Neural progenitor cell (in vitro differentiated cells): Measurements from ENCODE around the gene KDM5C. TPM values are rescaled to one million over a fixed set of nuclear protein-coding genes. Genes with fewer than 3 reads are reported as not detected.

ENCODE experiments used
- DNase-seq: peaks from one replicate; pipeline ENCODE4 v3.0.0-alpha.2; 2016; ENCODE audit warnings: low spot score
- H2AFZ ChIP-seq: fragments of 200-600 bp; sonication (generic); replicated peaks from 2 replicates; pipeline ENCODE4 v1.6.1; 2016; ENCODE audit warnings: antibody characterized with exemption
- H3F3A ChIP-seq: fragments of 200-600 bp; sonication (generic); 2 replicates; pipeline ENCODE4 v1.6.1; 2016; ENCODE audit warnings: antibody characterized with exemption, low read depth
- H3K27ac ChIP-seq: fragments of 200-600 bp; sonication (generic); 2 replicates; pipeline ENCODE4 v1.5.1; 2016; ENCODE audit warnings: mild to moderate bottlenecking
- H3K27me3 ChIP-seq: fragments of 200-600 bp; sonication (generic); 2 replicates; pipeline ENCODE4 v1.6.1; 2016; ENCODE audit warnings: mild to moderate bottlenecking, moderate library complexity
- H3K36me3 ChIP-seq: fragments of 200-600 bp; sonication (generic); 2 replicates; pipeline ENCODE4 v1.5.1; 2016
- H3K4me1 ChIP-seq: fragments of 200-600 bp; sonication (generic); 2 replicates; pipeline ENCODE4 v1.6.1; 2016; ENCODE audit warnings: mixed run types
- H3K4me2 ChIP-seq: fragments of 200-600 bp; sonication (generic); 2 replicates; pipeline ENCODE4 v1.6.1; 2016
- H3K4me3 ChIP-seq: fragments of 200-600 bp; sonication (generic); 2 replicates; pipeline ENCODE4 v1.5.1; 2016
- H3K79me2 ChIP-seq: fragments of 200-600 bp; sonication (generic); 2 replicates; pipeline ENCODE4 v1.6.1; 2016; ENCODE audit warnings: low read depth
- H3K9ac ChIP-seq: fragments of 200-600 bp; sonication (generic); 2 replicates; pipeline ENCODE4 v1.6.1; 2016
- H3K9me3 ChIP-seq: fragments of 200-600 bp; sonication (generic); 2 replicates; pipeline ENCODE4 v1.5.1; 2016; ENCODE audit warnings: low read depth
- H4K20me1 ChIP-seq: fragments of 200-600 bp; sonication (generic); 2 replicates; pipeline ENCODE4 v1.6.1; 2016; ENCODE audit warnings: low read depth
- H3K27ac Mint-ChIP-seq: 3 replicates; pipeline ENCODE4 v1.8.0; 2021; ENCODE audit warnings: mixed read lengths
- H3K27me3 Mint-ChIP-seq: 2 replicates; pipeline ENCODE4 v1.8.0; 2022; ENCODE audit warnings: low read depth, mild to moderate bottlenecking, inconsistent platforms, moderate library complexity, mixed read lengths; ENCODE audit not compliant: insufficient read depth
- H3K36me3 Mint-ChIP-seq: 3 replicates; pipeline ENCODE4 v1.8.0; 2021; ENCODE audit warnings: mixed read lengths
- H3K4me1 Mint-ChIP-seq: 3 replicates; pipeline ENCODE4 v1.8.0; 2021; ENCODE audit warnings: mixed read lengths
- H3K4me3 Mint-ChIP-seq: 3 replicates; pipeline ENCODE4 v1.8.0; 2021; ENCODE audit warnings: mild to moderate bottlenecking, moderate library complexity, mixed read lengths
- H3K9me3 Mint-ChIP-seq: 3 replicates; pipeline ENCODE4 v1.8.0; 2020; ENCODE audit warnings: mixed read lengths
- EZH2 ChIP-seq: fragments of 200-600 bp; sonication (generic); IDR thresholded peaks from 2 replicates; pipeline ENCODE4 v1.6.1; 2017; ENCODE audit warnings: antibody characterized with exemption, mild to moderate bottlenecking, moderate library complexity
- EZH2phosphoT487 ChIP-seq: fragments of 200-600 bp; sonication (generic); IDR thresholded peaks from 2 replicates; pipeline ENCODE4 v1.6.1; 2017; ENCODE audit warnings: antibody characterized with exemption
- total RNA-seq: library from RNA; depleted of rRNA; stranded (reverse); fragments of >200 nt; gene quantifications from 2 replicates; pipeline ENCODE4 v1.2.3, GENCODE V29; 2015; ENCODE audit warnings: low replicate concordance
- TF ChIP-seq, protein P1 (sequence below): fragments of 200-600 bp; sonication (generic); IDR thresholded peaks from 2 replicates; pipeline ENCODE4 v1.5.1; 2017; ENCODE audit warnings: antibody characterized with exemption, mild to moderate bottlenecking

The KDM5C gene
- total RNA-seq, 1 donor from 2014 or later: 118 TPM

DNA sequence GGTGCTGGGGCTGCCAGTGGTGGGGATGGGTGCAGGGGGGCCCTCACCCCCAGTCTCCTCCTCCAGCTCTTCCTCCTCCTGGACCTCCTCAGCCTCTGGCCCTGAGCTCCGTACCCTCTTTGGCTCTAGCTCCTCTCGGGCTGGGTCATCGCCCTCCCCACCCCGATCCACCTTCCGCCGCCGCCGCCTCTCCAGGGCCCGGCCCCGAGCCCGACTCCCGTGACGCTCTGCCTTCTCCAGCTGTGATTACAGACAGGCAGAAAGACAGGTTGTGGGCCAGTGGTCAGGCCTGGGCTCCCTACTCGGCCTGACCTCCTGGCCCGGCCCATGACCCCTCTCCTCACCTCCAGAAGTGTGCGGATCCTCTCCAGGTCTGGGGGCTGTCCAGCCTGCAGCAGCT is 31.9 kb downstream of the KDM5C start:
- Histone ChIP-seq H3K79me2 (no peaks in the 10 kb centered on the region), H3K9ac (no peak overlapping the region), H3K9me3 (no peaks in the 10 kb centered on the region), H3K4me3 (no peak overlapping the region), H3F3A (peaks cover 9% of the 10 kb centered on the region), H3K36me3 (no peaks in the 10 kb centered on the region), H4K20me1 (peaks cover 4% of the 10 kb centered on the region), H3K27me3 (no peaks in the 10 kb centered on the region), H3K4me1 (no peaks in the 10 kb centered on the region), H3K4me2 (no peak overlapping the region), H3K27ac (no peak overlapping the region), H2AFZ (no peak overlapping the region)
- H3K27ac Mint-ChIP-seq: no peak overlapping the region
- no peaks in the 10 kb centered on the region for H3K9me3 Mint-ChIP-seq
- peaks cover 6% of the 10 kb centered on the region for H3K27me3 Mint-ChIP-seq
- no peaks in the 10 kb centered on the region for H3K4me1 Mint-ChIP-seq
- peaks cover 24% of the 10 kb centered on the region for H3K36me3 Mint-ChIP-seq
- H3K4me3 Mint-ChIP-seq: no peak overlapping the region
- no peak for TF ChIP-seq EZH2
- TF ChIP-seq, protein P1, sequence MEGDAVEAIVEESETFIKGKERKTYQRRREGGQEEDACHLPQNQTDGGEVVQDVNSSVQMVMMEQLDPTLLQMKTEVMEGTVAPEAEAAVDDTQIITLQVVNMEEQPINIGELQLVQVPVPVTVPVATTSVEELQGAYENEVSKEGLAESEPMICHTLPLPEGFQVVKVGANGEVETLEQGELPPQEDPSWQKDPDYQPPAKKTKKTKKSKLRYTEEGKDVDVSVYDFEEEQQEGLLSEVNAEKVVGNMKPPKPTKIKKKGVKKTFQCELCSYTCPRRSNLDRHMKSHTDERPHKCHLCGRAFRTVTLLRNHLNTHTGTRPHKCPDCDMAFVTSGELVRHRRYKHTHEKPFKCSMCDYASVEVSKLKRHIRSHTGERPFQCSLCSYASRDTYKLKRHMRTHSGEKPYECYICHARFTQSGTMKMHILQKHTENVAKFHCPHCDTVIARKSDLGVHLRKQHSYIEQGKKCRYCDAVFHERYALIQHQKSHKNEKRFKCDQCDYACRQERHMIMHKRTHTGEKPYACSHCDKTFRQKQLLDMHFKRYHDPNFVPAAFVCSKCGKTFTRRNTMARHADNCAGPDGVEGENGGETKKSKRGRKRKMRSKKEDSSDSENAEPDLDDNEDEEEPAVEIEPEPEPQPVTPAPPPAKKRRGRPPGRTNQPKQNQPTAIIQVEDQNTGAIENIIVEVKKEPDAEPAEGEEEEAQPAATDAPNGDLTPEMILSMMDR: no peak
- no peak for TF ChIP-seq EZH2phosphoT487
- DNase-seq: no peak

DNA sequence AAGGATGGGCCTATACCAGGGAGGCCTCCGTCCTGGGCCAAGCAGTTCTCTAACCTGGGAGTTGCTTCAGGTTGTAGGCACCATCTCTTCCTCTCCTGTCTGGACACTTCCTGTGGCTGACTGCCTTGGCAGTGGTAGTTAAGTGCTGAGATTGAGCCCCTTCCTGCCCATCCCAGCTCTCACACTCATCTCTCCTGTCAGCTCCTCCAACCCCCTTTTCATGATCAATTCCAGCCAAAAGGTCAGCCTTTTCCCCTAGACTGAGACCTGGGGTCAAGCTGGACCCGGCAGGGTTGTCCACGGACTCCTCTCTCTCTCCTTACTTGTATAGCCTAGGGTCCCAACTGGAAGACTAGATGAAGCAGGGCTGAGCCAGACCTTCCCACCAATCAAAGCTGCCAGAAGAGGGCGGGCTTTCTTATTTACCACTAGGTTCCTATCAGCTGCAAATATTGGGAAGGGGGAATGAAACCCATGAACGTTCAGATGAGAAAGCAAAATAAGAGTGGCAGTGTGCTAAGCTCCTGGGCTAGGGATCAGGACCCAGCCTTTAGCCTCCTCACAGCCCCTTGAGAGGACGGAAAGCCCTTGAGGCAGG is 34.5 kb downstream of the KDM5C start:
- Histone ChIP-seq H3K27ac (no peak overlapping the region), H3K36me3 (no peaks in the 10 kb centered on the region), H3F3A (peaks cover 9% of the 10 kb centered on the region), H4K20me1 (peaks cover 4% of the 10 kb centered on the region), H3K9me3 (no peaks in the 10 kb centered on the region), H3K4me3 (no peak overlapping the region), H3K9ac (no peak overlapping the region), H3K79me2 (no peaks in the 10 kb centered on the region), H3K4me1 (no peaks in the 10 kb centered on the region), H2AFZ (no peak overlapping the region), H3K4me2 (no peak overlapping the region), H3K27me3 (no peaks in the 10 kb centered on the region)
- peak; percentile 39 for DNase-seq
- Mint-ChIP-seq H3K27me3 (peaks cover 3% of the 10 kb centered on the region), H3K4me3 (no peak overlapping the region), H3K9me3 (no peaks in the 10 kb centered on the region), H3K27ac (peak overlapping the region; percentile 91), H3K36me3 (peaks cover 11% of the 10 kb centered on the region), H3K4me1 (no peaks in the 10 kb centered on the region)
- no peak for TF ChIP-seq EZH2phosphoT487
- TF ChIP-seq, protein P1: peak; percentile 49

DNA sequence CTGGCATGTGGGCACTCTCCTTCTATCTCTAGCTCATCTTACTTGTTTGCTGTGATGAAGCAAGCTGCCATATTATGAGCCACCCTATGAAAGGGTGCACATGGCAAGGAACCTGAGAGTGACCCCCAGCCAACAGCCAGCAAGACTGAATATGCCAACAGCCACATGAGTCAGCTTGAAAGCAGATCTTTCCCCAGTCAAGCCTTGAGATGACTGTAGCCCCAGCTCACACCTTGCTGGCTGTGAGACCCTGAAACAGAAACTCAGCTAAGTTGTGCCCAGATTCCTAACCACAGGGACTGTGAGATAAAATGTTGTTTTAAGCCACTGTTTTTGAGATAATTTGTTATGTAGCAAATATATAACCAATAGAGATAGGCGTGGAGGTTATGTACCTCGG is 36.2 kb downstream of the KDM5C start:
- no peak overlapping the region for H3K27ac ChIP-seq
- no peaks in the 10 kb centered on the region for H3K4me1 ChIP-seq
- no peaks in the 10 kb centered on the region for H3K36me3 ChIP-seq
- H2AFZ ChIP-seq: no peak overlapping the region
- TF ChIP-seq EZH2phosphoT487: no peak
- TF ChIP-seq EZH2: no peak
- TF ChIP-seq, protein P1: no peak
- Mint-ChIP-seq H3K27me3 (peaks cover 2% of the 10 kb centered on the region), H3K9me3 (peaks cover 2% of the 10 kb centered on the region), H3K27ac (no peak overlapping the region), H3K4me3 (no peak overlapping the region), H3K4me1 (no peaks in the 10 kb centered on the region), H3K36me3 (peaks cover 9% of the 10 kb centered on the region)
- no peaks in the 10 kb centered on the region for H3K27me3 ChIP-seq
- no peak for DNase-seq
- H3K79me2 ChIP-seq: no peaks in the 10 kb centered on the region
- H3K4me2 ChIP-seq: no peak overlapping the region
- no peaks in the 10 kb centered on the region for H3K9me3 ChIP-seq
- H3K4me3 ChIP-seq: no peak overlapping the region
- H4K20me1 ChIP-seq: no peaks in the 10 kb centered on the region
- peaks cover 9% of the 10 kb centered on the region for H3F3A ChIP-seq
- H3K9ac ChIP-seq: no peak overlapping the region
